Epithelial cell of proximal tubule (primary cell): ENCODE results near the gene STIMATE. TPM values are rescaled to one million over a fixed set of nuclear protein-coding genes. Genes with fewer than 3 reads are reported as not detected.

Source experiments
- DNase-seq: peaks from one replicate; pipeline ENCODE4 v3.0.0-alpha.2; 2011; ENCODE audit warnings: low read depth
- H3K4me3 ChIP-seq: 2 replicates; pipeline ENCODE4 v1.5.1; 2011; ENCODE audit warnings: low read depth, mild to moderate bottlenecking, low read length
- total RNA-seq: library from RNA; depleted of rRNA; stranded (reverse); fragments of >200 nt; gene quantifications from 2 replicates; pipeline ENCODE4 v1.2.3, GENCODE V29; 2015
- TF ChIP-seq, protein P1 (sequence below): conservative IDR thresholded peaks from 2 replicates; pipeline ENCODE4 v1.5.1; 2012; ENCODE audit warnings: low read depth, mild to moderate bottlenecking, low read length

STIMATE gene
- total RNA-seq, 1 donor from 2014 or later = 7.7 TPM

DNA sequence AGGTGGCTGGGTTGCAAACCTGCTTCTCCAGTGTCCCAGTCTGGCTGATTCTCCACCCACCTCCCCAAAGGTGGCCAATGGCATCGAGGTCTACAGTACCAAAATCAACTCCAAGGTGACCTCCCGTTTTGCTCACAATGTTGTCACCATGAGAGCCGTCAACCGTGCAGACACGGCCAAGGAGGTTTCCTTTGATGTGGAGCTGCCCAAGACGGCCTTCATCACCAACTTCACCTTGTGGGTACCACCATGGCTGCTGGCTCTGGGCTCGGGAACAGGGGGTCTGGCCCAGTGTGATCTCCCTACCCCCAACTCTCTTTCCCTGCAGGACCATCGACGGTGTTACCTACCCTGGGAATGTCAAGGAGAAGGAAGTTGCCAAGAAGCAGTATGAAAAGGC is 100.9 kb downstream of the STIMATE start:
- DNase-seq = no peak
- TF ChIP-seq, protein P1, sequence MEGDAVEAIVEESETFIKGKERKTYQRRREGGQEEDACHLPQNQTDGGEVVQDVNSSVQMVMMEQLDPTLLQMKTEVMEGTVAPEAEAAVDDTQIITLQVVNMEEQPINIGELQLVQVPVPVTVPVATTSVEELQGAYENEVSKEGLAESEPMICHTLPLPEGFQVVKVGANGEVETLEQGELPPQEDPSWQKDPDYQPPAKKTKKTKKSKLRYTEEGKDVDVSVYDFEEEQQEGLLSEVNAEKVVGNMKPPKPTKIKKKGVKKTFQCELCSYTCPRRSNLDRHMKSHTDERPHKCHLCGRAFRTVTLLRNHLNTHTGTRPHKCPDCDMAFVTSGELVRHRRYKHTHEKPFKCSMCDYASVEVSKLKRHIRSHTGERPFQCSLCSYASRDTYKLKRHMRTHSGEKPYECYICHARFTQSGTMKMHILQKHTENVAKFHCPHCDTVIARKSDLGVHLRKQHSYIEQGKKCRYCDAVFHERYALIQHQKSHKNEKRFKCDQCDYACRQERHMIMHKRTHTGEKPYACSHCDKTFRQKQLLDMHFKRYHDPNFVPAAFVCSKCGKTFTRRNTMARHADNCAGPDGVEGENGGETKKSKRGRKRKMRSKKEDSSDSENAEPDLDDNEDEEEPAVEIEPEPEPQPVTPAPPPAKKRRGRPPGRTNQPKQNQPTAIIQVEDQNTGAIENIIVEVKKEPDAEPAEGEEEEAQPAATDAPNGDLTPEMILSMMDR = no peak
- no peak overlapping the region for H3K4me3 ChIP-seq

DNA sequence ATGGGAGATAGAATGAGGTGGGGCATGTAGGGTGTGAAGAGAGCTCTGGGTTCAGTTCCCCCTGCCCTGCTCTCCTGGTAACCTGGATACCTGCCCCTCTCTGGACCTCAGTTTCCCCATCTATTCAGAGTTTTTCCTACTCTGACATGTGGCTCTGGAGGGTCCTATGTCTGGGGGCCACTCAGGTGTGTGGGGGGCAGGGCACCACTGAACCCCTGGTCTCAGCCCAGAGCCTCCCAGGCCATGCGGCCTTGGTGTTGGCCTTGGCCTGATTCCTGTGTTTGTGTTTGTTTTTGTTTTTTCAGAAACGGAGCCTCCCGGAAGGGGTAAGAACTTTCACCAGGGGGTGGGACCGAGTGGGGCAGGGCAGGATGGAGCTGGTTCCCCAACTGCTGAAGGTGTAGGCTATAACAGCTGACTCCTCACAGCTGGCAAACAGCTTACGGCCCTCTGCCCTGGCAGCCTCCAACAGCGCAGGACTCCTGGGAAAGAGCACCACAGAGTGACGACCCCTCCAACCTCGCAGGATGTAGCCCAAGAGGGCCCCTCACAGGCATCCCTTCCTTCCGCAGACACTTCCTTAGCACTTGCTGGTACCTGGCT is 101.9 kb downstream of the STIMATE start:
- H3K4me3 ChIP-seq = no peak overlapping the region
- TF ChIP-seq, protein P1 = no peak
- DNase-seq = no peak

DNA sequence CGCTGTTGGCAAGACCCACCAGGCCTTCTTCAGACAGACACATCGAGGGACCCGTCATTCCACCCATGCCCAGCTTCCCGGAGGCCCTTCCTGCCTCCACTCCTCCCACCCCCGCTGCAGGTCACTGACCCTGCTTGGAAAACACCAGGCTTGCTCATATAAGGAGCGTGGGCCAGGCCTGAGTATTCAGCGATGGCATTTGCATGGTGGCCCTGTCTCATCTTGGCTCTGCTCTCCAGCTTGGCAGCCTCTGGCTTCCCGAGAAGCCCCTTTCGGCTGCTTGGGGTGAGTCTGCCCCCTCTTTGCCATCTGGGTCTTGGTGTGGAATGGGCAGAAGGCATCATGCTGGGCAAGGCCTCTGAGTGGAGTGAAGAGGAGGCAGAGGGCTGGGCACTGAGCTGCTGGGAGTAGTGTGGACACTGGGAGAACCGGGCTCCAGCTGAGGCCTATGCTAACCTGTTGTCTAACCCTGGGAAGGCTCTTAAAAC is 102.7 kb downstream of the STIMATE start, which contains the start of gene ITIH3:
ITIH3 (plus strand) TSS at position 185 of the 488 bp plus-strand sequence; CDS start at position 193, 8 bp downstream.
- TF ChIP-seq, protein P1 = no peak
- no peak within 1 kb of the TSS for H3K4me3 ChIP-seq
- no peak for DNase-seq

DNA sequence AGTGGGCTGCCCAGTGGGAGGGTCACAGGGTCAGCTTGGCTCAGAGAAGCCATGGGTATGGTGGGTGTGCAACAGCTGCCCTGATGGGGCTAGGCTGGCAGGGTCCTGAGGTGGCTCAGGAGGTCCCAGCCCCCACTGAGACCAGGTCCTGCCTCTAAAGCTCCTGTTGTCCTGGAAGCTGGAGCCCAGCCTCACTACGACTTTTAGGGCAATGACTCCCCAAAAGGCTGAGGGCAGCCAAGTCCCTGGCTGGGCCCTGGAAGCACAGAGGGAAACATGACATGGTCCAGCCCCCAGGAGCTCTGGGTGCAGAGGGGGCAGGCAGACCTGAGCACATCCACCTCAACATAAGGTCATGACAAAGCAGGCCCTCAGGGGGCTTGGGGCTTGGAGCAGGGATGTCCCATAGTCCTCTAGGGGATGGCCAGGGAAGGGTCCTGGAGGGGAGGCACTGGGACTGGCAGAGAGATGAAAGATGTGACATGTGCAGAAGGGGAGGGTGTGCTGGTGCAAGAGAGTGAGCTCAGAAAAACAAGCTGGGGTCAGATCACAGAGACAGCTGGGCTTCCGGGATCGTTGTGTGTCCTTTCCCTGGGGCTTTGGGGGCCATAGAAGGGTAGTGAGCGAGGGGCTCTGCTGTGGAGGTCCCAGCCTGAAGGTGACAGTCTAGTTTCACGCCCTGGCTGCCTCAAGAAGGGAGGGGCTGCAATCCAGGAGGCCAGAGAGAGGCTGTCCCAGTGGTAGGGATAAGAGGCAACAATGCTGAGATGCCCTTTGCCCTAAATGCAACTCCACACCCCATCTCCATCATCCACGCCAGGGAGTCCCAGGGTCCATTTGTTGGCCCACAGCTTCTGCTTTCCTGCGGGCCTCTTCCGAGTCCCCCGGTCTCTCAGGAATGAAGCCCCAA is 103.4 kb downstream of the STIMATE start:
- no peak overlapping the region for H3K4me3 ChIP-seq
- no peak for DNase-seq
- TF ChIP-seq, protein P1 = no peak

GRCh38 chr3:52792961-52793695 is 104.2 kb downstream of the STIMATE start:
- DNase-seq = no peak
- TF ChIP-seq, protein P1 = no peak
- H3K4me3 ChIP-seq = no peak overlapping the region

GRCh38 chr3:52792413-52792812 is 104.9 kb downstream of the STIMATE start:
- DNase-seq = no peak
- no peak overlapping the region for H3K4me3 ChIP-seq
- TF ChIP-seq, protein P1 = no peak
